ENCODE data around the gene ASF1B.
A peak's percentile ranks its signal among the peaks of the same experiment; 100 is the strongest.
"Not testable (repeated sequence)": the region's sequence is repeated elsewhere in the genome, so short reads cannot be mapped to it uniquely, and the experiment has no call there.

Gene ASF1B

DNA sequence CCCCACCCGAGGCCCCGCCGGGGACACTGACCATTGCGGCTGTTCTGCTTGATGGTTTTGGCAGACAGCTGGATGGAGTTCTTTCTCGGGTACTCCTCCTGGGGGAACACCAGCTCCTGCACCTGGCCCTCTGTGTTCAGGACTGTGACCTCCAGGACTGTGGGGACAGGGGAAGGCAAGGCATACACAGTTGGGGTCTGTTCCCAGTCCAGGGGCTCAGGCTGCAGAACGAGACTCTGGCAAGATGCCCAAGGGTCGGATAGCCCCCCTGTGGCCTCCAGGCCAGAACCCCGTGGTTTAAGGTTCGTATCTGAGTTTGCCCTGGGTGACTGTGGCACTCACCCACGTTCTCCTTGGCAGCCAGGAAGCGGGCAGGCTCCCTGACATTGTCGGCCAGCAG lies 22.7 kb upstream of the ASF1B start:
- DNase-seq, result no peak

DNA sequence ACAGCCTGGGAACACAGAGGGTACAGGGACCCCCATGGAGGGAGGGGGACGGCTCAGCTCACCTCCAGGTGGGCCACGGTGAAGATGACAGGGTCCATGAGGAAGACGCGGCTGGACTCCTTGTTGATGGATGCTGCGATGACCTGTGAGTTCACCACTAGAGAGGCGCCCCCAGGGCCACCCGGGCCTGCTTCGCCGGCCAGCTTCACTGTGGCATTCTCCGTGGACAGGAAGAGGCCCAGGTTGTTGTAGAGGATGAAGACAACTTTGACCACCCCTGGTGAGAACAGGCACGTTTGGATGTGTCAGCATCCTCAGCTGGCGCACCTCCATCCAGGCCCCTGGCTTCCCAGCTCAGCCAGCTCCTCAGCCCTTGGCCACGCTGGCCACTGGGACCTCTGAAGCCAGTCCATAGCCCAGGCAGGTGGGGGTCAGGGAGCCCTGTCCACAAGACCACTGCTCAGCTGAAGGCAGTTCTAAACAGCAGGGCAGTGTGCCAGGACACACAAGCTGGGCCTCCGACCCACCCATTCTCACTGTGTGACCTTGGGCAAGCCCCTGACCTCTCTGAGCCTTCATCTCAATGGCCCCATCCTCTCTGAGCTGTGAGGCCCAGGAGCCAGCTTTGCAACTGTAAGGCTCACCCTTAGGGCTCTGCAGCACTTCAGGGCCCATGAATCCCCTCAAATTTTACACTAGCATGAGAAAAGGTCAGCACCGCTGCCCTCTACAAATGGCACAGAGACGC lies 22.1 kb upstream of the ASF1B start:
- DNase-seq, result no peak

DNA sequence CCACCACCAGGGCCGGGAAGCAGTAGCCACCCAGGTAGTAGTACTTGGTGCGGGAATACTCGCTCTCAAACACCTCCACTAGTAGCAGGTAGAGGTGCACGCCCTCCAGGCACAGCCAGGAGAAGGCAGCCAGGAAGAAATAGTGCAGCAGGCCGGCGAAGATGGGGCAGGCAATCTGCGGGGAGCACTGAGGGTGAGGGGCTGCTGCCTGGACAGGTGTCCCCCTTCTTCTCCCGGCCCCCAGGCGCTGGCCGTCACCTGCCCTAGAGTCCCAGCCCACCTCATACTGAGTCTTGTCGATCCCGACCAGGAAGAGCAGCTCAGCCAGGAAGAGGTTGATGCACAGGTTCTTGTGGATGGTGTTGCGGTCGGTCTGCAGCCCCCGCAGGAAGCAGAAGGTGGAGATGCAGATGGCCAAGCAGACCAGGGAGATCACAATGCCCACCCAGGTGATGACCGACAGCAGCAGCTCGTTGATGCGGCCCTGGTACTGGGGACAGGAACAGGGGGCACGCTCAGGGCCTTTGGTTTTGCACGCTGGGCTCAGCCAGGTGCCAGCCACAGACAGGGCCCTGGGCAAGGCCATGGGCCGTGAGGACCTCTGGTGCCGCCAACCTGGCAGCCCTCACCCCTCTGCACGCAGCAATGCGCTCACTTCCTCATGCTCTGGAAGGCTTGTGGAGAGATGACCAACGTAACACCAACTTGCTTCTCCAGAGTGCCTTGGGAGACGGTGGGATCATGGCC lies 20.8 kb upstream of the ASF1B start:
- DNase-seq, result no peak

DNA sequence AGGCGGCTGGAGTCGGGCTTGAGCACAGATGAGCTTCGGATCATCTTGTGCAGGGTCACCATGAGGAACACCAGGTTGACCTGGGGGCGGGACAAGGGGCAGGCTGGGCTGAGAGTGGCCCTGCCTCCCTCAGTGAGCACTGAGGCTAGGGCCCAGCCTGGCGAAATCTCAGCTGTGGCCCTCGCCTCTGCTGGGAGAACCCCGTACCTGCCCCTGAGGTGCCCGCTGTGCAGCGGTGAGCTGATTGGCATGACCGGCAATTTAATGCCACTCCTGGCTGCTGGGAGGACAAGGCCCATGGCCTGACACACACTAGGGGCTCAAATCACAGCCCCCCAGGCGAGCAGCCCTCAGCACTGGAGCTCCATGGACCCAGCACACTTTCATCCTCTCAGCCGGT lies 19.7 kb upstream of the ASF1B start:
- no peak for DNase-seq

DNA sequence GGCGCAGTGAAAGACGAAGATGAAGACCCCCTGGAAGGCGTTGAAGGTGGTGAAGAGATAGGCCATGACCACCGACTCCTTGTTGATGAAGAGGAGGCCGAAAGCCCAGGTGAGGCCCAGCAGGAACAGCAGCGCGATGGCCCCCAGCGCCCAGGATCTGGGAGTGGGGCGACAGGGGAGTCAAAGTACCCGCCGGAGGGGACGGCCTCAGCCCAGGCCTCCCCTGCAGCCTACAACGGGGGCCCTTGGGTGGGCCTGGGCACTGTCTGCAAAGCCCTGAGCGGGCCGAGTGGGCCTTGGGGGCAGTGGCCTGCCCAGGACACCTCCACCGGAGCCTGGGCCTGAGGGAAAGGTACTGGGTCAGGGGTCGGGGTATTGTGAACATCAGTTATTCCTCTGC lies 19.0 kb upstream of the ASF1B start:
- no peak for DNase-seq

DNA sequence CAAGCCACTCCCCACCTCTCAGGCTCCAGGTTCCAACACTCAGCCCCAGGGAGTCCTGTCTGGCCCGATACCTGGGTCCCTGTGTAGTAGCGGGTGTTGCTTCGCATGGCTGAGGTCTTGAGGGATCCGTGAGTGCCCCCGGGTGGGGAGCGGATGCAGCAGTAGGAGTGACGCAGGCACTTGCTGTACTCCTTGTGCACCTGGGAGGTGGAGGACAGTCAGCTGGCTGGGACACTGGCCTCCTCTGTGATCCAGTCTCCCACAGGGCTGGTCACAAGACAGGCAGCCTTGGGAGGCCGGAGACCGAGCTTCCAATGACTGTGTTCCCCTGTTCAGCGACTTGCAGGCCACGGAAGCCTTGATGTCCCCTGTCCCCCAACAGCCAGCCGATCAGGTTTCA lies 16.3 kb upstream of the ASF1B start:
- no peak for DNase-seq

DNA sequence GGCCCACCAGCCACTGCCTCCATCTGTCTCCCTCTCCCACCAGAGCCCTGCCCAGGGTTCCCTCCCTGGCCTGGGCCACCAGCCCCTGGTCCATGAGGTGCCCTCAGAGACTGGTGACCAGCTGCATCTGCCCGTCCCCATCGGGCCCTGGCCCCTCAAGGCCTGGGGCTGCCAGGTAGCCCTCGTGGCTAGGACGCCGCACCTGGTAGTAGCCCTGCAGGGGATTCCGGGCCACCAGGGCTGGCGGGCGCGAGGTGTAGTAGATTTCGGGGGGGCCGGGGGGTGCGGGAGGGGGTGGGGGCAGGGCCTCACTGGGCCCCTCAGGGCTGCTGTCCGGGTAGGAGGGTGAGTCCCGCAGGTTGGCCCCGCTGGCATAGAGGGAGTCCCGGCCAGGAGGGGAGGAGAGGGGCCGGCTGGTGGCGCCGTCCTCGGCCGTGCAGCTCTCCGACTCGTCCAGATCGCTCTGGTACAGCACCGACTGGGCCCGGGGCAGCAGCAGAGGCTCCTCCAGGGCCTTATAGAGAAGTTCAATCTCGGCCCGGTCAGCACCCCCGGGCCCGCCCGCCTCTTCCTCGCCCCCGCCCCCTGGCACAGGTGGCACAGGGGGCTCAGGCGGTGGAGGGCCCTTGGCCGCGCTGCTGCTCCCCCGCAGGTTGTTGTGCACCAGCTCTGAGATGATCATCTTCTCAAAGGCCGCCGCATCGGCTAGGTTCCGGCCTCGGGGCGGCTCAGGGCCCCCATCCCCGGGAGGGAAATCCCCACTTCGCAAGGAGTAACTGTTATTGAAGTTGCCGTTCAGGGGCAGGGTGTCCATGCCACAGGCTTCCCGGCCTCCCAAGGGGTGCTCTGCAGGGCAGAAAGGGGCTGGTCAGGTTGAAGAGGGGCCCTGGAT lies 14.6 kb upstream of the ASF1B start:
- no peak for DNase-seq

DNA sequence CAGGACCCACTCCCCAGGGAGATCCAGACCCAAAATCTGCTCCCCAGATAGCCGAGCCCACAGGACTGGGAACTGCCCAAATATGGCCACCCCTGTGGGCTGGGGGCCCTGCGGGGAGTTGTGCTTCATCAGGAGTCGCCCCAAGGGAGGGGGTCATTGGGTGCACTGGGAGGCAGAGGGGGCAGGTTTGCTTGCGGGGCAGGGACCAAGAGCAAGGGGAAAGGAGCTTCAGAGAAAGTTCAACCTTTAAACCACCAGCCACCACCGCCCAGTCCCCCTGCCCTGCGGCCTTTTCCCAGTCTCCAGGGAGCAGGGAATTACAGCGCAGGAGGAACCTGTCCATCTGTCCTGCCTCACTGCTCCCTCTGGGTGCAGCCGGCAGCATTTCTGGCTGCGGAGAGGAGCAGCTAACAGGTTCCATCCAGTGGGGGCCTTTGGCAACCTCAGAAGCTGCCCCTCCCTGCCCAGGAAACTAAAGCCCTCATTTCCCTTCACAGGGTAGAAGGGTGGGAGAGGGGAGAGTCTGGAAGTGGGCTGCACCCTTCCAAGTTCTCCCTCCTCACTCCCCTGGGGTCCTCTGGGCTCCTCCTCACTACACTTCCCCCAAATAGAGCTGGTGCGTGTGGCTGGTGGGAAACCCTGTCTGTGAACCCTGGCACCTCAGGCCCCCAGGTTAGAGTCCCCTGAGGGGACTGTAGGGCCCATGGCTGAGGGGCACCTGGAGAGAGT lies 13.8 kb upstream of the ASF1B start:
- no peak for DNase-seq

DNA sequence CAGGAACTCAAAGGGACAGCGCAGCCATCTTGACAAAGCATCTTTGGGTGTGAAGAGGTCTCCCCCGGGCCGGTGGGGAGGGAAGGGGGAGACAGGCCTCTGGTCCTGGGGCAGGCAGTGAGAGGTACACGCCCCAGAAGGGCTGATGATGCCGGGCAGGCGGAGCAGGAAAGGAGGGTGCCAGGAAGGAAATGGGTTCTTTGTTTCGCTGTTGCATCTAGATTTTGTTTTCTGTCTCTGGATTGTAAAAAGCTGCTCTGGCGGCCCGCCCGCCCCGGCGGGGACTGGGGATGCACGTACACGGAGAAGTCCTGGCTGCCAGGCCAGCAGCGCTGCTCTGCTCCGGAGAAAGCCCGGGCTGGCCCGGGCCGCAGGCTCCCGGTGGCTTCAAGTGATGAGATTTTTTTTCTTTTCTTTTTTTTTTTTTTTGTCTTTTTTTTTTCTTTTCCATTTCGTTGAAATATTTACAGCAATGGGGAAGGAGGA lies 13.2 kb upstream of the ASF1B start:
- peak; percentile 53 for DNase-seq

DNA sequence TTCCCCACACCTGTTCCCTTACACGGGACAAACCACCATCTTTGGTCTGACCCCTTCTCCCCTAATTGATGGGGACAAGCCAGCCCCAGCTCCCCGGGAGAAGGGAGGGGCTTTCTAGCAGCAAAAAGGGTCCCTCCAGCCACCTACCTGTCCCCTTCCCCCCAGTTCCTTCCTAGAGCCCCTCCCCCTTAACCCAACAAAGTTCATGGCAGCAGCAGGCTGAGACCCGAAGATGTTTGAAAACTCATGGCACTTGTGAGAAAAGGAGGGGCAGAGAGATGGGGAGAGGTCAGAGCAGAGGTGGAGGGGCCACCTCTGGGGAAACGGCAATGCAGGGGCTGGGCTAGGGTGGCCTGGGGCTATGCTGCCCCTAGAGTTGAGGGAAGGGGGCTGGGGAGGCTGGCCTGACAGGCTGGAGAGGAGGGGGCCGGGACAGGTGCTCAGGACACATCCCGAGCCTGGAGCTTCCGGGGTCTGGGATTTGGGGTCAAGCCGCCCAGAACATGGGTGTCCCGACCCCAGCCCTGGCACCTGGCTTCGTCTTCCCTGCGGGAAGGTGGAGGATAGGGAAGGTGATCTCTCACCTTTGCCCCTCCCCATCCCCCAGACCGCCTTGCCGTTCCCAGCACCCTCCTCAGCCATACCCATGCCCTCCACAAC lies 12.5 kb upstream of the ASF1B start:
- no peak for DNase-seq

DNA sequence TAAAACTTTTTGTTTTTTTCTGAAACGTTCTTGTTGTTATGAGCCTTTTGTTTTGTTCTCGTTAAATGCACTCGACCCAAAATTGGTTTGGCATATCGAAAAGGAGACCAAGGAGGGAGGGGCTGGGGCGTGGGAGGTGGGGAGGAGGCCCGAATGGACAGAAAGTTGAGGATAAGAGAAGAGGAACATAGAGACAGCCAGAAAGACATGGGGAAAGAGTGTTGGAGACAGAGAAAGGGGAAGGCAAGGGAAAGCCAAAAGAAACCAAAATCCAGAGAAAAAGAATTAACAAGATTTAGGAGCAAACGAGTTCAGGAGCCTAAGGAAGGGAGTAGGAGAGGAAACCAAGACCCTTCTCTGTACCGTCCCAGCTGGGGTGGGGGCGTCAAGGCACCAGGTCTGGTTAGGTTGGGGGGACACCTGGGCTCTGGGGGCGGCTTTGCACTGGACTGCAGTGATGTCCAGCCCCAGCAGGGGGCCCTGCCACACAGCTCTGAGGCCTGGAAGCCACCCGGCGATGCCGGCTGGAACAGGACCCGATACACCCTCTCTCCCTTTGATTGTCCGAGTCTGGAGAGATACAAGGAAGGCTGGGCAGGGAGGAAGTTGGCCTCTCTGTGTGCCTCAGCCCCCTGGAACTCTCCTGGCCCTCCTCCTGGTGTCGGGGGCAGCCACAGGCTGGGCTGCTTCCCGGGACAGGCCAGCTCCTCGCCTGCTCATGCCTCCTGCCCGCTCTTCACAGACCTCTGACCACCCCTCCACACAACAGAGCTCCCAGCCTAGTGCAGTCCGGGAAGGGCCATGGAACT lies 11.6 kb upstream of the ASF1B start:
- DNase-seq, result peak; percentile 64

DNA sequence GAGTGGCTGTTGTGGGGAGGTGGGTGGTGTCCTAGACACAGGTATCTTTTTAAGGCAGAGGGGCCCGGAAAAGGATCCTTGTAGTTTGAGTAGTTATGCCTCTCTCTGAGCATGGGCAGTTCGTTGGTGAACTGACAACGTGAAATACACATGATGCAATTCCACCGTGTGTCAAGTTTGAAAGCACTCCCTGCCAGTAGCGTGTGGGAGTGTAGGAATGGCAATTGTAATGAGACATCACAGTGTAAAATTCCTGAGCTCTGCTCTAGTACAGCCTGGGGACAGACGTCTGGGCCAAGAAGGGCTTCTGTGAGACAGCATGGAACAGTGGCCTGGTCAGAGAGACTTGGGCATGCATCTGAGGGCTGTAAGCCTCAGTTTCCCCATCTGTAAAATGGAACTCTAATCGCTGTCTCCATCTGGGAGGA lies 10.4 kb upstream of the ASF1B start:
- DNase-seq, result no peak

DNA sequence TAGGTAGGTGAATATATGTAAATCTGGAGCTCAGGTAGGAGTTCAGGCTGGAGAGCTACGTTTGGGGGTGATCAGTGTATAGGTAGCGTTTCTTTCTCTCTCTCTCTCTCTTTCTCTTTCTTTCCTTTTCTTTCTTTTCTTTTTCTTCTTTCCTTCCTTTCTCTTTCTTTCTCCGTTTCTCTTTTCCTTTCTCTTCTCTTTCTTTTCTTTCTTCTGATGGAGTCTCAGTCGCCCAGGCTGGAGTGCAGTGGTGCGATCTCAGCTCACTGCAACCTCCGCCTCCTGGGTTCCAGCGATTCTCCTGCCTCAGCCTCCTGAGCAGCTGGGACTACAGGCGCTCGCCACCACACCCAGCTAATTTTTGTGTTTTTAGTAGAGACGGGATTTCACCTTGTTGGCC lies 9.8 kb upstream of the ASF1B start:
- DNase-seq, result not testable (repeated sequence)

DNA sequence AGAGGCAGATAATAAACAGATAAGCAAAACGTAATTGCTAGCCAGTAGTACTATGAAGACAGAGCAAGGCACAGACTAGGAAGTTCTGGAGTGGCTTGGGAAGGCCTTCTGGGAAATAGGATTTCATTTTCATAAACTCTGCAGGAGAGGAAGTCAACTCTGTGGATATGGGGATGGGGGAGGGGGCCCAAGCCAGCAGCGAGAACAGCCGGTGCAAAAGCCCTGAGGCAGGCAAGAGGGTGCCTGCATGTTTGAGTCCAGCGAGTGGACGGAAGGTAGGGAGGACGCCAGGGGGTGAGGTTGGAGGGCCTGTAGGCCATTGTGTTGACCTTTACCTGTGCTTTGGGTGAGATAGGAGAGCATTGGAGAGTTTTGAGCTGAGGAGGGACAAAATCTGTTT lies 9.0 kb upstream of the ASF1B start:
- no peak for DNase-seq

DNA sequence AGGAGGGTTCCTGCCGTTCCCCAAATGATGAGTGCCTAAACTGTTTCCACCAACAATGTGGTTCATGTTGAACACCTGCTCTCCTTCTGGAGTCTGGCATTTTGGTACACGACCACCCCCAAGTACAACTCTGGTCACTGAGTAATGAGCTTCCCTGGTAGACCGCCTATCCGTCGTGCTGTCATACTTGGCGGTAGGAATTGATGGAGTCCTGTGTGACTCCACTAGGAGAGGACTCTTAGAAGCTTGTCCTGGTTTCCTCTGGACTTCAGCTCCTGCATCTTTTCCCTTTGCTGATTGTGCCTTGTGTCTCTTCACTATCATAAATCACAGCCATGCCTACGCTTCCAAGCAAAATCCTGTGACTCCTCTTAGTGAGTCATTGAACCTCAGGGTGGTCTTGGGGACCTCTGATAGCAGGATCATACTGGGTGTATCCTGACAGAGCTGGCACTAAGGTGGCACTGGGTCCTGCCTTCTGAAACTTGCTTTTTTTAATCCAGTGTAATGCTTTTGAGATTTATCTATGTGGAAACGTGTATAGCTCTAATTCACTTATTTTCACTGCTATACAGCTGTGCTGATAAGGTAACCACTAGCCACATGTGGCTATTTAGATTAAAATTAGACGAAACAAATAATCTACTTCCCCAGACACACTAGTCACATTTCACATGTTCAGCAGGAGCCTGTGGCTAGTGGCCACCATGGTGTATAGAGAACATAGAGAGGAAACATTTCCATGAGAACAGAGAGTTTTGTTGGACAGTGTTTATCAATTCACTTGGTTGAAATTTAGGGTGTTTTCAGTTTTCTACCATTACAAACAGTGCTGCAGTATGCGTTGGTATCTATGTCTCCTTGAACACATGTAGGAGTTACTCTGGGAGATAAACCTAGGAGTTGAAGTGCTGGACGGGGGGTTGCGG lies 6.1 kb upstream of the ASF1B start:
- no peak for DNase-seq

DNA sequence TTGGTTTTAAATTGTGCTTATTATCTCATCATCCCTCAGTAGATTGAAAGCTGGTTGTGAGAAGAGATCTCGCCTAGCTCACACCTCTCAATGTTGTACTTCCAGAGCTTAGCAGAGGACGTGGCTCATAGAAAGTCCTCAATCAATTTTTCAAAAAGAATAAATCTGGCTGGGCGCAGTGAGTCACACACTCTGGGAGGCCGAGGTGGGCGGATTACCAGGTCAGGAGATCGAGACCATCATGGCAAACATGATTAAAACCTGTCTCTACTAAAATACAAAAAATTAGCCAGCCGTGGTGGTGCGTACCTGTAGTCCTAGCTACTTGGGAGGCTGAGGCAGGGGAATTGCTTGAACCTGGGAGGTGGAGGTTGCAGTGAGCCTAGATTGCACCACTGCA lies 4.7 kb upstream of the ASF1B start:
- DNase-seq, result no peak

DNA sequence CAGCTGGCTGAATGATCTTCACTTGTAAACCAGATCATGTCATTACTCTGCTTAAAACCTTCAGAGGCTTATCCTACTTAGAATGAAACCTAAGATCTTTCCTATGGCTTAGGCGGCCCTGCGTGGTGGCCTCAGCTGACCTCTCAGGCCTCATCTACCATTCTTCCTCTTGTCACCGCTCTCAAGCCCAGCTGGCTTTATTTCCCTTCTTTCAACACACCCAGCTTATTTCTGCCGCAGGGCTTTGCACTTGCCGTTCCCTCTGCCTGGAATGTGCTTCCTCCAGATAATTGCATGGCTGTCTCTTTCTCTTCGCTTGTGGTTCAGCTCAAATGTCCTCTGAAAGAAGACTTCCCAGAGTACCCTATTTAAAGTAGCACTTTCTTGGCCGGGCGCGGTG lies 3.6 kb upstream of the ASF1B start:
- DNase-seq, result peak; percentile 29

DNA sequence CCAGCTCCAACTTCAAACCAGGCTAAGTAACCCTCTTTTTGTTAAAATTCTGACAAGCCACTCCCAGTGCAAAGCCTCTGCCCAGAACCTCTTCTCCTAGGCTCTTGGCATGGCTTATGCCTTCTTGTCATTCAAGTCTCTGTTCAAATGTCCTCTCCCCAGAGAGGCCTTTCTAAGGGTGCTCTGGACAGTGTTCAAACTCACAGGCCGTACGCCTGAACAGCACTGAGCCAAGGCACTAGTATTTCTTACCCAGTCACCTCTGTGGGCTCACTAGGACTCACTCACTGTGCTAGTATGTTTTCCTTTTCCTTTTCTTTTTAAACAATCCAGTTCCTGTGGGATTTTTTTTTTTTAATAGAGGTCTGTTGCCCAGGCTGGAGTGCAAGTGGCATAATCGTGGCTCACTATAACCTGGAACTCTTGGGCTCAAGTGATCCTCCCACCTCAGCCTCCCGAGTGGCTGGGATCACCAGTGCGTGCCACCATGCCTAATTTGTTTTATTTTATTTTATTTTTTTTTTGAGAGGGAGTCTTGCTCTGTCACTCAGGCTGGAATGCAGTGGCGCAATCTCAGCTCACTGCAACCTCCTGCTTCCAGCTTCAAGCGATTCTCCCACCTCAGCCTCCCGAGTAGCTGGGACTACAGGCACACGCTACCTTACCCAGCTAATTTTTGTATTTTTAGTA lies 2.3 kb upstream of the ASF1B start:
- DNase-seq, result no peak

DNA sequence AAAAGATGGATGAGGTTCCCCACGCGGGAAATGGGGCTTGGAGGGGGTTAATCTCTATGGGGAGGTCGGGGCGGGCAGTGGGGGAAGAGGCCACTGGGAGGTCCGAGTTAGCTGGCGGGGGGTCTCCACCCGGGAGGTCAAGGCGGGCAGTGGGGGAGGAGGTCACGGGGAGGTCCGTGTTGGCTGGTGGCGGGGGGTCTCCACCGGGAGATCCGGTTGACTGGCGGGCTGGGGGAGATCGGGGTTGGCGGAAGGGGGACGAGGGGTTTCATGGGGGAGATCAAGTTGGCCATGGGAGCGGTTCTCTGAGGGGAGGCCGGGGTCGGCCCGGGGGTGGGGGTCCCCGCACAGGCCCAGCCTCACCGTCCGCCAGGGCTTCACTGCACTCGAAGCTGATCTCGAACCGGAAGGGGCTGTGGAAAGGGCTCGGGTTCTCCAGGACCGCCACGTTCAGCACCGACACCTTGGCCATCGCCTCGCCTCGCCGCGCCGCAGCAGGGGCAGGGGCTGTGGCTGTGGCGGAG lies 342 bp downstream of the ASF1B start:
- no peak for DNase-seq

Measured in CD4-positive, alpha-beta T cell treated with Interleukin-15 for 1 hour (primary cell).